Activated effector memory CD4-positive, alpha-beta T cell treated with Interleukin-2 at 50 U/mL for 16 hours (primary cell): ENCODE data around the gene KRTAP10-3.
"Not testable (repeated sequence)": the region's sequence is repeated elsewhere in the genome, so short reads cannot be mapped to it uniquely, and the experiment has no call there.

Experiments
- DNase-seq: peaks from one replicate; pipeline ENCODE4 v3.0.0-alpha.2; 2020

Gene KRTAP10-3

GRCh38 chr21:44558695-44559094, at the start of gene KRTAP10-3:
Gene KRTAP10-3 (minus strand): TSS chr21:44558795. CDS start chr21:44558715, 80 bp downstream.
- no peak for DNase-seq

GRCh38 chr21:44606495-44606894, 47.9 kb upstream of the KRTAP10-3 start:
- DNase-seq: no peak

GRCh38 chr21:44603911-44604310, 45.3 kb upstream of the KRTAP10-3 start:
- no peak for DNase-seq

GRCh38 chr21:44603109-44603875, 44.7 kb upstream of the KRTAP10-3 start:
- no peak for DNase-seq

GRCh38 chr21:44602463-44602850, 43.9 kb upstream of the KRTAP10-3 start:
- no peak for DNase-seq

- DNase-seq: no peak
Measured at GRCh38 chr21:44601596-44602462, 43.2 kb upstream of the KRTAP10-3 start.

- DNase-seq: not testable (repeated sequence)
Measured at GRCh38 chr21:44601091-44601490, 42.5 kb upstream of the KRTAP10-3 start.

- DNase-seq: not testable (repeated sequence)
Measured at GRCh38 chr21:44600118-44600978, 41.8 kb upstream of the KRTAP10-3 start, which contains the start of gene KRTAP10-7. Gene KRTAP10-7 (plus strand): TSS chr21:44600597. CDS start chr21:44600622, 25 bp downstream.

GRCh38 chr21:44599264-44600029, 40.9 kb upstream of the KRTAP10-3 start:
- DNase-seq: no peak

- DNase-seq: no peak
Measured at GRCh38 chr21:44598061-44598460, 39.5 kb upstream of the KRTAP10-3 start.

- no peak for DNase-seq
Measured at GRCh38 chr21:44596068-44596725, 37.6 kb upstream of the KRTAP10-3 start.

- DNase-seq: no peak
Measured at GRCh38 chr21:44595524-44595923, 36.9 kb upstream of the KRTAP10-3 start.

- DNase-seq: no peak
Measured at GRCh38 chr21:44594406-44594916, 35.9 kb upstream of the KRTAP10-3 start.

- DNase-seq: no peak
Measured at GRCh38 chr21:44593598-44594405, 35.2 kb upstream of the KRTAP10-3 start.

GRCh38 chr21:44592446-44593311, 34.1 kb upstream of the KRTAP10-3 start, which contains the start of gene KRTAP10-6:
Gene KRTAP10-6 (minus strand): TSS chr21:44592505. CDS start chr21:44592484, 21 bp downstream.
- DNase-seq: no peak

- not testable (repeated sequence) for DNase-seq
Measured at GRCh38 chr21:44591801-44592130, 33.2 kb upstream of the KRTAP10-3 start.

GRCh38 chr21:44590897-44591800, 32.6 kb upstream of the KRTAP10-3 start:
- DNase-seq: not testable (repeated sequence)

GRCh38 chr21:44590311-44590721, 31.7 kb upstream of the KRTAP10-3 start:
- no peak for DNase-seq
